ENCODE data around the gene PLCB4. TPM values are rescaled to one million over a fixed set of nuclear protein-coding genes. Genes with fewer than 3 reads are reported as not detected.

The PLCB4 gene
- total RNA-seq, 1 donor, result 3.5 TPM

DNA sequence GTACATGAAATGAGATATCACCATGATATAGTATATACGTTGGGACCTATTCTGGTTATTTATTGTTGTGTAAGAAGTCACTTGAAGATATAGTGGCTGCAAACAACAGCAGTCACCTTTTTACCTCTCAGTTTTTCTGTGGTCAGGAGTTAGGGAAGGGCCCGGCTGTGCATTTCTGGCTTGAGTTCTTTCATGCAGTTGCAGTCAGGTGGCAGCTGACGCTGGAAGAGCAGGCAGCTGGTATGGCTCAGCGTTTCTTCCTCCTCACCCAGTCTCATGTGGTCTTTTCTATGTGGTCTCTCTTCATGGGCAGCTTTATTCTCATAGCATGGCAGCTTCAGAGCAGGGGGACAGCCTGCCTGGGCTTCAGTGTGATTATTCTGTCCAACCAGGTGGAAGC, 154.4 kb downstream of the PLCB4 start:
- DNase-seq (ENCODE audit: low read depth), result no peak
- TF ChIP-seq, protein P1, sequence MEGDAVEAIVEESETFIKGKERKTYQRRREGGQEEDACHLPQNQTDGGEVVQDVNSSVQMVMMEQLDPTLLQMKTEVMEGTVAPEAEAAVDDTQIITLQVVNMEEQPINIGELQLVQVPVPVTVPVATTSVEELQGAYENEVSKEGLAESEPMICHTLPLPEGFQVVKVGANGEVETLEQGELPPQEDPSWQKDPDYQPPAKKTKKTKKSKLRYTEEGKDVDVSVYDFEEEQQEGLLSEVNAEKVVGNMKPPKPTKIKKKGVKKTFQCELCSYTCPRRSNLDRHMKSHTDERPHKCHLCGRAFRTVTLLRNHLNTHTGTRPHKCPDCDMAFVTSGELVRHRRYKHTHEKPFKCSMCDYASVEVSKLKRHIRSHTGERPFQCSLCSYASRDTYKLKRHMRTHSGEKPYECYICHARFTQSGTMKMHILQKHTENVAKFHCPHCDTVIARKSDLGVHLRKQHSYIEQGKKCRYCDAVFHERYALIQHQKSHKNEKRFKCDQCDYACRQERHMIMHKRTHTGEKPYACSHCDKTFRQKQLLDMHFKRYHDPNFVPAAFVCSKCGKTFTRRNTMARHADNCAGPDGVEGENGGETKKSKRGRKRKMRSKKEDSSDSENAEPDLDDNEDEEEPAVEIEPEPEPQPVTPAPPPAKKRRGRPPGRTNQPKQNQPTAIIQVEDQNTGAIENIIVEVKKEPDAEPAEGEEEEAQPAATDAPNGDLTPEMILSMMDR (IDR thresholded peaks at IDR 0.05; ENCODE audit: insufficient read depth, low read depth, low read length), result no peak
- H3K4me3 ChIP-seq (ENCODE audit: low read depth, low read length), result no peak overlapping the region

DNA sequence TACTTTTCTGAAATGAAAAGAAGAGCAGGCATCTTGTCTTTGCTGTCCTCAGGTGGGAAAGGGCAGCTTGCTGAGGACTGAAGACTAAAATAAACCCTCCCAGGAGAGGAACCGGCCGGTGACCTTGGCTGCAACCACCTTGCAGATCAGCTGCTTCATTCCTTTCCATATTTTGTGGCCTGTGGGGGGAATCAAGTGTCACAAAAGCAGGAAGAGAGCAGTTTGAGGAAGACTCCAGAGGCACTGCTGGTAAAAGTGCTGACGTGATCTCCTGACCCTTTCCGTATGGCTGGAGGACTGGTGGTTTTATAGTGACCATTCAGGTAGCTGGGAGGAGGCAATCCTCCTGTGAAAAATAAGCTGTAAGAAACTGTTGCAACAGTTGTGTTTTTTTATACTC, 157.0 kb downstream of the PLCB4 start:
- TF ChIP-seq, protein P1 (IDR thresholded peaks at IDR 0.05; ENCODE audit: insufficient read depth, low read depth, low read length), result no peak
- no peak for DNase-seq (ENCODE audit: low read depth)
- H3K4me3 ChIP-seq (ENCODE audit: low read depth, low read length), result no peak overlapping the region

DNA sequence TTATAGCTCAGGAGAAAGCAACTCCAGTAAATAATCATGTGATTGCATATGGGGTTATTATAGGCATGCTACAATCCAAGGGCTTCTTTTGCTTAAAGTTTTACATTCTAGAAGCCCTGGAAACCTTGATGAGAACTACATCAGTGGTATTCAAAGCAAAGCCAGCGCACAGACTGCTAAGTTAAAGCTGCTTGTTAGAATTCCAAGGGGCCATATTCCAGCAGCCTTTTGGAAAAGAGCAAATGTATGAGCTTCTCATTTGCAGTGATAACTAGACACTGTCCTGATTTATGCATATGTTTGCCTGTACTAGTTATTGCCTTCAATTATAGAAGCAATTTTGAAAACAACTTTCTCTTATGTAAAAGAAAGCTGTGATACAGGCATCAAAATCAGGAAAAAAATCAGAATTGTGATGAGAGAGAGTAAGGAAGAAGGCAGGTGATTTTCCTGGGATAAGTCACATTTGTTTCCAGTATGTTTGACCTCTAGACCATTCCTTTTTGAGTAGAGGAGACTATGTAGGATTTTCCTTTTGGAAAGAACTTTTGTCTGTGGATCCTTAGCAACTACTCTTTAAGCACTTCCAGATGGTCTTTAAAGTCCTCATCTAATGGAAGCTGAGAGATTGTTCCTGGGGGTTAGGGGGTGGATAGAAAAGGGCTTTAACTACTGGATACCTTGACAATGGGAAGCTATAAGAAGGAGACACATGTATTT, 159.2 kb downstream of the PLCB4 start:
- no peak for DNase-seq (ENCODE audit: low read depth)
- TF ChIP-seq, protein P1 (IDR thresholded peaks at IDR 0.05; ENCODE audit: insufficient read depth, low read depth, low read length), result no peak

DNA sequence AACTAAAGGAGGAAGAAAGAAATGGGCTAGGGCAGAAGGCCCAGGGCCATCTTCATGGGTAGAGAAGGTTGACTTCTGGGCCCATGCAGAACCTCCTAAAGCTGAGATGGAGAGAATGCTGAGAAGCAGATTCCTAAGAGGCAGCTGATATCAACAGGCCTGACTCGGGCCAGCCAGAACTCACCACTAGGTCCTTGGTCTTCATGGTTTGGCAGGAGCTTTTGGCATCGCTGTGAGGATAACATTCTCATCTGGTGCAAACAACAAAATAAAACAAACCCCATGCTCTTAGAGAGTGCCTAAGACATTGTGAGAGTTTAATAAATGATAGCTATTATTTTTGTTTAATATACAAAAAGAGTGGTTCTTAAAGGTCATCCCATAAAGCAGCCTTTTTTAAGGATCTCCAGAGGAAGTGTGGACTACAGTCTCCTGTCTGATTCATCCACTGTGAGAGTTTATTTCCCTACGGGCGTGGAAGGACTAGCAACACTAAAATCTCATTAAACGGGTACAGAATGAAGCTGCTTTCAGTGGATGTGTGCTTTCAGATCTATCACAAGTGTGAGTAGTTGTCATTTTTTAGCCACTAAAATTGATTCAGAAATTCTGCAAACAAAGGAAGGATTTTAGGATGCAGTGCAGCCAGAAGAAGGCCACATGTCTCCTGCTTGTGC, 160.0 kb downstream of the PLCB4 start:
- no peak overlapping the region for H3K4me3 ChIP-seq (ENCODE audit: low read depth, low read length)
- no peak for DNase-seq (ENCODE audit: low read depth)
- TF ChIP-seq, protein P1 (IDR thresholded peaks at IDR 0.05; ENCODE audit: insufficient read depth, low read depth, low read length), result no peak

More for the DNA sequence above, 159.2 kb downstream of the PLCB4 start:
- H3K4me3 ChIP-seq (ENCODE audit: low read depth, low read length), result no peak overlapping the region

DNA sequence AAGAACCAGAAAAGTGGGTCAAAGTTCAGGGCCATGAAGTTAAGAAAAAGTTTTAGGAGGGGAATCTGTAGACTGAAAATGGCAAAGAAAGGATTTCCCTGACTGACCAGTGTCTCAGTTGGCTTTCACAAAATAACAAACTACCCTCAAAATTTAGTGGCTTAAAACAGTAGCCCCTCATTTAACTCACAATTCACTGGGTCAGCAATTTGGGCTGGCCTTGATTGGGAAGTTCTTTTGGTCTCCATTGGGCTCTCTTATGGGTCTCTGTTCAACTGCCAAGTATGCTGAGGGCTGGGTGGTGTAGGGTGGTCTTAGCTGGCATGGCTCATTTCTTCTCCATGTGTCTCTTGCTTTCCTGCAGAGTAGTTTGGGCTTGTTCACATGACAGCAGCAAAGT, 161.5 kb downstream of the PLCB4 start:
- no peak for DNase-seq (ENCODE audit: low read depth)
- H3K4me3 ChIP-seq (ENCODE audit: low read depth, low read length), result no peak overlapping the region
- TF ChIP-seq, protein P1 (IDR thresholded peaks at IDR 0.05; ENCODE audit: insufficient read depth, low read depth, low read length), result no peak

DNA sequence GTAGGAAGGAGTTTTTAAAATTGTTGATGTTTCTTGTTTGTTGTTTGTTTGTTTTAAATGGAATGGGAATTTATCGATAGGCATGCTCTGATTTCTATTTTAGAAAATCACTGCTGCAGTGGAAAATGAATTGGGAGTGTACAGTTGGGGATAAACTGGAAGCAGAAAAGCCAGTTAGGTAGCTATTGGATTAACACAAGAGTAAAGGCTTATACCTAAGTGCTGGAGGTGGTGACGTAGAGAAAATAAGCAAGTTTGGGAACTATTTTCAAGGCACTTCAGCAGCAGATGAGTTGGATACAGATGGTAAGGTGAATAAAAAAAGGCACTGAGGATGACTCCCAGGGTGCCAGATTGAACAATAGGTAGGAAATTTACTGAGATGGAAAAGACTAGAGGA, 164.9 kb downstream of the PLCB4 start:
- TF ChIP-seq, protein P1 (IDR thresholded peaks at IDR 0.05; ENCODE audit: insufficient read depth, low read depth, low read length), result no peak
- no peak overlapping the region for H3K4me3 ChIP-seq (ENCODE audit: low read depth, low read length)
- DNase-seq (ENCODE audit: low read depth), result no peak

Data from fibroblast of villous mesenchyme (primary cell).